DMS79 treated with DMSO at 0.1 percent for 48 hours (cell line): Measurements from ENCODE around the gene NFATC2.
"Not testable (repeated sequence)": the region's sequence is repeated elsewhere in the genome, so short reads cannot be mapped to it uniquely, and the experiment has no call there.

Experiments
- DNase-seq: peaks from one replicate; lab custom pipeline; 2025; lab: John Stamatoyannopoulos, UW

NFATC2 gene

DNA sequence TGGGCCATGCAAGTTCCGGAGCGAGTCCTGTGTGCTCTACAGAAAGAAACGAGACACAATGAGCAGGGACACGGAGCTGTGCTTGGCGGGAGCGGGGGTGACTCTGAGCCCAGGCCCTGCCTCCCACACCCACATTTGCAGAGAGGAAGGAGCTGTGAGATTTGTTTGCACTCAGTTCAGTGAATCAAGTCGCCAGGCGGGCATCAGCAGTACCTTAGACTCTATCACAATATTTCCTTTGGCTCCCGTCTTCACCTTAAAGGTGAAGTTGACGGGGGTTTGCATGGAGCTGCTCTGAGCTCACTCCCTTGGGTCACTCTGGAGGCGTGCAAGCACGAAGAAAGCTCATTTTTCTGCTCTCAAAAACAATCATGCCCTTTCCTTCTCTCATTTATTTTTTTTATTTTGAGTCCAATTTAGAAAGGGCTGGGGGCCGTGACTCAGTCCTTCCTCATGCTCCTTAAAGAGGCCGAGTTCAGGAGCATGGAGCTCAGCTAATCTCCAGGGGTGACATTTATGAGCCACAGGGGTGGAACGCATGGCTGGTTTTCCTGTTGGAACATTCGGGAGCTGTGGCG is 188.2 kb downstream of the NFATC2 start:
- no peak for DNase-seq

DNA sequence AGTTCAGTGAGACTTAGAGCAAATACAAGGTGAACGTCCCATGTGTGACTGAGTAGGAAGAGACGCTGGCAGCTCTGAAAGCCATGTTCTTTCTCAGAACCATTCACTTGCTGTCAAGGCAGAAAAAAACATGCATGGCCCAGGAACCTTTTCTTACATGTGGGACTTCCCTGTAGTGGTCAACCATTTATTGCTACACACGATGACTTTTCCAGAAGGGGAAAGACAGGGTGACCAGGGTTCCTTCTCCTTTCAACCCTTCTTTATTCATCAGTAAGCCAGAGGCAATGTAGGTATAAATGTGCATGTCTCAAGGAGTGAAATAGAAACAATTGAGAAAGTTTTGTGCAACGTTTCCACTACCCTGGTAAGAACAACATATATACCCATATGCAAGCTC is 189.0 kb downstream of the NFATC2 start:
- no peak for DNase-seq

DNA sequence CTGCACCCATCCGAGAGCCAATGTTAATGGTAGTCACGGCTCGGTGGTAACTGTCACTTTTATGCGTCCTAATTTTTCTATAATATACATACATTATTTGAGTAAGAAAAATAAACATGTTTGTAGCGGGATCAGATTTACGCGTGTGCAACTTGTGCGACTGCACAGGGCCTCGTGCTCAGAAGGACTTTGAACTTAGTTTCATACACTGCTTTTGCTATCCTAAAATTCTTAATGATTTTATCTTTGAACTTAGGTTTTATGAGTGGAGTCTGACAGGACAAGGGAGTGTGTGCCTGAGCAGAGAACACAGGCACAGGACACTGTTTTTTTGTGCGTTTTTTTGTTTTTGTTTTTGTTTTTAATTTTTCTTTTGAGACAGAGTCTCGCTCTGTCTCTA is 189.7 kb downstream of the NFATC2 start:
- DNase-seq, result no peak

DNA sequence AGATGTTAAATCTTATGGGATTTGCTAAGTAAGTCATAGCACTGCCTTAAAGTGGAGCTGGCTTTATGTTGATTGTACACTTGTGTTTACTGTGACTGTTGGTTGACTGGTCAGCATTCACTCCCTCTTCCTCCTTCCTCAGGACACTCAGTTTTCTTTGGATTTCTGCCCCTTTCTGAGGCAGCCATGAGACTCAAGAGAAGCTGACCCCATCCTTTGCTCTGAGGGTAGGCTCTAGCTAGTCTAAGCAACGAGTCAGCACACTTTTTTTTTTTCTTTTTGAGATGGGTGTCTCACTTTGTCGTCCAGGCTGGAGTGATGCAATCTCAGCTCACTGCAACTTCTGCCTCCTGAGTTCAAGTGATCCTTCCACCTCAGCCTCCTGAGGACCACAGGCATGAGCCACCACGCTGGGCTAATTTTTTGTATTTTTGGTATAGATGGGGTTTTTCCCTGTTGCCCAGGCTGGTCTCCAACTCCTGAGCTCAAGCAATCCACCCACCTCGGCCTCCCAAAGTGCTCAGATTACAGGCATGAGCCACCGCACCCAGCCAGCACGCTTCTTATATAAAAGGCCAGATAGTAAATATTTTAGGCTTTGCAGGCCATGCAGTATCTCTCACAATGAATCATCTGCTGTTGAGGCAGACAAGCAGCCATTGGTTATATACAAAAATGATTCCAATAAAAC is 191.4 kb downstream of the NFATC2 start:
- no peak for DNase-seq

DNA sequence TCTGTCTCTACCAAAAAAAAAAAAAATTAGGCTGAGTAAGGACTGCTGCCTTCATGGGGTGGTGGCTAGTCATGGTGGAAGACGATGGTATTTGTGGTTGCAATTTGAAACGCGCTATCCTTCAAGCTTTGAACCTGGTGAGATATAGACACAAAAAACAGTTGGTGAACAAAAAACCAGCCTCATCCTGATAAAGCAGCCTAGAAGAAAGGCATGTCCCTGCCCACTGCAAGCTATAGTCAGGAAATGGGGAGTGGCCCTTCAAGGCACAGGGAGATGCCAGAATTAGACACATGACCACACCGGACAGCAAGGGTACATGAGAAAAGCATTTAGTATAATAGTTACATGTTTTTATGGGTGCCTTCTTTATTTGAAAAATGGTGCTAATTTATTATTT is 193.6 kb downstream of the NFATC2 start:
- DNase-seq, result no peak

DNA sequence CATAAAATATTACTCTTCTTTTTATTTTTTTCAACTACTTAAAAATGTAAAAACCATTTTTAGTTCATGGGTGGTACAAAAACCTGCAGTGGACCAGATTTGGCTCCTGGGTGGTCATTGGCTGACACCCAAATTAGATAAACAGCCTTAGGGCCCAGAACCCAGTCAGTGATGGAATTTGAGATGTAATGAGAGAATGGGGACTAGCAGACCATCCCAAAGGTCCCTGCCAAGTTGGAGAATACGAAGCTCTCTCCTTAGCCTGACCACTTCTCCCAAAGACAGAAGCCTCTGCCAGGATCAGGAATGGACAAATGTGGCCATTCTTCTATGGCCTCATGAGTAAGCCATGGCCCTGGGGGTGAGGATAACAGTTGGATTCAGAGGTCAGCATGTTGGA is 194.7 kb downstream of the NFATC2 start:
- no peak for DNase-seq

DNA sequence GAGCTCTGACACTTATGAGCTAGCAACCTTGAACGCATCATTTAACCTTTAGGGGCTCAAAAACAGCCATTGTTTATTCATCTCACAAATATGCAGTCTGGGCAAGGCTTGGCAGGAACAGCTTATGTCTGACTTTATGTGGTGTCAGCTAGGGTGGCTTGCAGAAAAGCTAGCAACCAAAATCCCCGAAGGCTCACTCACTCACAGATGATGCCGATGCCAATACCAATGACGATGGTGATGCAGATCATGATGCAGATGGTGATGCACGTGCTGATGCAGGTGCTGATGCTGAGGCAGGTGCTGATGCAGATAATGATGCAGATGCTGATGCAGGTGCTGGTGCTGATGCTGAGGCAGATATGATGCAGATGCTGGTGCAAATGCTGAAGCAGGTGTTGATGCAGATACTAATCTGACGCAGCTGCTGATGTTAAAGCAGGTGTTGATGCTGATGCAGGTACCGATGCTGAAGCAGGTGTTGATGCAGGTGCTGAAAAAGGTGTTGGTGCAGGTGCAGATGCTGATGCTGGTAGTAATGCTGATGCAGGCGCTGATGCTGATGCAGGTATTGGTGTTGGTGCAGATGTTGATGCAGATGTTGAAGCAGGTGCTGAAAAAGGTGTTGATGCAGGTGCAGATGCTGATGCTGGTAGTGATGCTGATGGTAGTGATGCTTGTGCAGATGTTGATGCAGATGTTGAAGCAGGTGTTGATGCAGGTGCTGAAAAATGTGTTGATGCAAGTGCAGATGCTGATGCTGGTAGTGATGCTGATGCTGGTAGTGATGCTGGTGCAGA is 195.6 kb downstream of the NFATC2 start:
- no peak for DNase-seq

DNA sequence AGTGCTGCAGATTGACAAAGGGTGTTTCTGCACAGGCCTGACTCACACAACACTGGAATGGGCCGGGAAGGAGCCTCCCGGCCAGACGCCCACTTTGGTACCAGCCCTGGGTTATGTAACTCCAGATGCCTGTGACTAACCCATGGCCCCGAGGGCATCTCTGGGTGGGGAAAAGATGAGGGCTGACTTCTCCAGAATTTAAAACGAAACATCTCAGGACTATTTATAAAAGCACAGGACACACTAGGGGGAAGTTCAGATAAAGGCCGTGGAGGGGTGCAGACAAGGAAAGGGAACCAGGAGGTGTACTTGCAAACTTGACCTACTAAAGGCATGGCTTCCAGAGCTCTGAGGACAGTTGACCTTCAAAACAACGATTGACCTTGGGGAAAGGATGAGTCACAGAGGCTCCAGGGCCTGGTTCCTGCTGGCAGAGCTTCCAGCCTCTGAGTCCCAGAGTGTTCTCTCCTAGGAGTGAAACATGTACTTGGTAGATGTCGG is 196.9 kb downstream of the NFATC2 start:
- DNase-seq, result no peak

DNA sequence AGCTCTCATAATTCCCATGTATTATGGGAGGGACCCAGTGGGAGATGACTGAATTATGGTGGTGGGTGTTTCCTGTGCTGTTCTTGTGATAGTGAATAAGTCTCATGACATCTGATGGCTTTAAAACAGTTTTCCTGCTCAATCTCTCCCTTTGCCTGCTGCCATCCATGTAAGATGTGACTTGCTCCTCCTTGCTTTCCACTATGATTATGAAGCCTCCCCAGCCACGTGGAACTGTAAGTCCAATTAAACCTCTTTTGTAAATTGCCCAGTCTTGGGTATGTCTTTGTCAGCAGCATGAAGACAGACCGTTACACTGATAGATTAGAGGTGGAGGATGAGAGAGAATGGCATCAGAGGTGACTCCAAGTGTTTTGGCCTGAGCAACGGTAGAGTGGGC is 198.7 kb downstream of the NFATC2 start:
- not testable (repeated sequence) for DNase-seq

DNA sequence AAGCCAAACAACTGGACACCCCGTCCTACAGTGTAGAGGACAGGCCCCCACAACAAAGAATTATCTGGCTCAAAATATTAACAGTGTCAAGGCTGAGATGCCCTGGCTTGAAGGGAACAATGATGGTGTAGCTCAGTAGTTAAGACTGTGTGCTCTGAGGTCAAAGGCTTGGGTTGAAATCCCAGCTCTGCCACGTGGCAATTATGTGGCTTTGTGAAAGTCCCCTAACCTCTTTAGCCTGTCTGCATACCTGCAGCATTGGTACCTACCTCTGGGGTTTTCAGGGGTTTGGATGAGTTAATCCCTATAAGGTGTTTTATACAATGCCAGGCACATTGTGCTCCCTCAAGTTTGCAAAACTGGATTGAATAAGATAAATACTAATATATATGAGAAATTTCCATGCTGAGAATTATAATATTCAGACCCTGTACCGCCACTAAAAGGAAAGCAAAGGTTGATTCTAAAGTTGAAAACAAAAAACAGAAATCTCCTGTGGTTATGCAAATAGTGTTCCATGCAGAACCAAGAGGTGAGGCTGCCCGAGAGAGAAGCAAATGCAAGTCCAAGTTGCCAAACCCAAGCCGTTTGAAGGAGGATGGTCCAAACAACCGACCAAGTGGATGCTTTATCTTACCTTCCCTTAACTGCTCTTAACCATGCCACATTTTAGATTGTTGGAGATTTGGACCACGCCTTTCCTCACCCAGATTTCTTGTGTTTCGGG is 199.8 kb downstream of the NFATC2 start:
- no peak for DNase-seq

DNA sequence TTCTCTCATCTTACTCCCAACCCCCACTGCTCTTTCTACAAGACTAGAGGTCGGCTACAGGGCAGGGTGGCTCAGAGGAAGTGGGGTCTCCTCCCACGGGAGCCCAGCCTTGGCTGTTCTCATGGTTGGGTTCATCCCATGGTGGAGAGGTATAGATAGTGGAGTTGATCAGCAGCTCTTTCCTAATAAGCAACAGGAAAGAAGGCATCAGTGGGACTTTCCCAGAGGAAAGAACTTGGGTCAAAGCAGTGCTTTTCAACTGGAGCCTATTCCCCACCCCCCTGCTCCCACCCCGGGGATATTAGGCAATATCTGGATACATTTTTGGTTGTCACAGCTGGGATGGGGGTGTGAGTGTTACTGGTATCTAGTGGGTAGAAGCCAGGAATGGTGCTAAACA is 200.9 kb downstream of the NFATC2 start:
- DNase-seq, result no peak

DNA sequence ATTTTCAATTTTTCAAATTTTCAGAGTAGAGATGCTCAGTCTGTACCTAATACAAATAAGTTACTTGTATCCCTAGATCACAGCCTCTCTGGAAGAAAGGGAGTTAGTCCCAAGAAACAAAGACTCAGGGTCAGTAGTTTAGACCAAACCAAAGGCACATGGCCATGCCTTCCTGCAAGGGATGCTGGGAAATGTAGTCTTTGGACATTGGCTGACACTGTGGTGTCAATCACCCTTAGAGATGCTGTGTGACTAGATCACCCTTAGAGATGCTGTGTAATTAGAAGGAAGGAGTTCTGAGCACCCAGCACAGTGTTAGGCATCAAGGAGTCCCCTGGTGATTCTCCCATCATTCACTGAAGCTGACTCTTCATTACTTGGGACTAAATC is 202.1 kb downstream of the NFATC2 start:
- DNase-seq, result no peak

DNA sequence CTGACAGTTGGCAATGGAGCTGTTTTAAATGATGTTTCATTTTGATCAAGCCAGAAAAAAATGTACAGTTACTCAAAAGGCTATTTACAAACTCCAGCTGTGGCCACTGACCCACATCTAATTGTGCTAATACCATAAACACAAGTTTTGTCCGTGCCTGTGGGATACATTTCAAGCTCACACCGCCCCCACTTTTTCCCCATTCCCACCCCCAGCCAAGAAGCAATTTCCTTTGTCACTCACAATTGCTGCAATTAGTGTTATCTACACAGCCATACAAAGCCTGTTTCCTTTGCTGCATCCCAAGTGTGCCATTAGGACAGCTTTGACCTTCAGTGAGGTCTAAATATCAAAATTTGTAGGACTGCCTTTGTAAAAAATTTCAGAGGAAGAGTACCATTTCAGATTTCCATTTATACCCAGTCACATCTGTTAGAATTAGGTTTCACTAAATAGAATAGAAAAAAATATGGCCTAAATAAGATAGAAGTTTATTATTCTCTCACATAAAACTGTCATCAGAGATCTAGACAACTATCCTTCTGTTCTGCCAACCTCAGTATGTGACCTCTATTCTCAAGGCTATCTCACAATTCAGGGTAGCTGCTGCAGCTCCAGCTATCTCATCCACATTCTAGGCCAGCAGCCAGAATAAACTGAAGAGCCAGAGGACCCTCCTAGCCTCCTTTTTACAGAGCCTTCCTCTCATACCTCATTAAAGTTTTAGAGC is 202.6 kb downstream of the NFATC2 start:
- no peak for DNase-seq

DNA sequence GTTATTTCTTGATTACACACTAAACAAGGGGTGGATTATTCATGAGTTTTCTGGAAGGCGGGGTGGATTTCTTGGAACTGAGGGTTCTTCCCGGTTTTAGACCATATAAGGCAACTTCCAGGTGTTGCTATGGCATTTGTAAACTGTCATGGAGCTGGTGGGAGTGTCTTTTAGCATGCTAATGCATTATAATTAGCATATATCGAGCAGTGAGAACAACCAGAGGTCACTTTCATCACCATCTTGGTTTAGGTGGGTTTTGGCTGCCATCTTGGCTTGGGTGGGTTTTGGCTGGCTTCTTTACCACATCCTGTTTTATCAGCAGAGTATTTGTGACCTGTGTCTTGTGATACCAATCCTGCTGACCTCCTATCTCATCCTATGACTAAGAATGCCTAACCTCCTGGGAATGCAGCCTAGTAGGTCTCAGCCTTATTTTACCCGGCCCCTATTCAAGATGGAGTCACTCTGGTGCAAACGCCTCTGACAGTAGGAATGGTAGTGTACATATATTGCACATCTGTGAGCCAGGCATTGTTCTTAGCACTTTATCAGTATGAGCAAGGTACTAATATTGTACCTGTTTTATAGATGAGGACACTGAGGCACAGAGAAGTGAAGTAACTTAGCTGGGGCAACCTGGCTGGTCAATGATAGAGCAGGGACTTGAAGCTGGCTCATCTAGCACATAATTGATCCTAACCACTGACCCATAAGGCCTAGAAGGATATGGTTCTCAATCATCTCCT is 203.7 kb downstream of the NFATC2 start:
- DNase-seq, result no peak

DNA sequence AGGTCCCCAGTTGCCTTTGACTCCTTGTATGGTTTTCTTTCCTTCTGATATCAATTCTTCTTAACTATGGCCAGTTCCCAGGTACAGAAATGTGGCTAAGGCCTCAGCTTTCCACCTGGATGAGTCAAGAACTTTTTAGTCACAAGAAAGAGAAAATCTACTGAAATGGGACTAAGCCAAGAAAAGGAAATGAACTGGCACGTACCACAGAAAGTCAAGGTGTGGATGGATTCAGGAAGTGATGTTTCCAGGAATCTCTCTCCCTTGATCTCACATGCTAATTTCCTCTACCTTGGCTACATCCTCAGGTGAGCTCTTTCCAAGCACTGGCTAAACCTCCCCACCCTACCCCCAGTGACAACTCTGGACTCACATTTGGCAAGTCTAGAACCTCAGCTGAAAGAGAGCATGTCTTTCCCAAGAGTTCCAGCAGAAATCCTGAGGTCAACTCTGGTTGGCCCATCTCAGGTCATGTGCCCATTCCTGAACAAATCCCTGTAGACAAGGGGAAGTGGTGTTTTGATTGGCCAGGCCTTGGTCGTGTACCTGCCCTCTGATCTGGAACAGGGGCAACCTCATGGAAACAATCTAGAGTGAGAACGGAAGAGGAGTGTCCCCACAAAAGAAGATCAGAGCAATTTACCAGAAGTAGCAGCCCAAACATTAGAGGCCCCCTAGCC is 205.3 kb downstream of the NFATC2 start:
- DNase-seq, result no peak
